Keratinocyte (primary cell): Measurements from ENCODE around the gene KRTAP1-1. TPM values are rescaled to one million over a fixed set of nuclear protein-coding genes. Genes with fewer than 3 reads are reported as not detected.
"Not testable (repeated sequence)": the region's sequence is repeated elsewhere in the genome, so short reads cannot be mapped to it uniquely, and the experiment has no call there.

Experiments
- DNase-seq: peaks from one replicate; pipeline ENCODE4 v3.0.0-alpha.2; 2011; ENCODE audit warnings: low read depth, missing footprints, low spot score
- FAIRE-seq: peaks from 2 replicates; lab custom pipeline; 2011; peaks lifted over from hg19 to GRCh38; lab: Jason Lieb, UNC
- H2AFZ ChIP-seq: 2 replicates; pipeline ENCODE4 v1.6.0; 2012; ENCODE audit warnings: low read length, control low read depth, inconsistent platforms; ENCODE audit not compliant: control insufficient read depth
- H3K27ac ChIP-seq: 2 replicates; pipeline ENCODE4 v1.5.1; 2011; ENCODE audit warnings: low read length; ENCODE audit not compliant: control insufficient read depth, insufficient read depth
- H3K27me3 ChIP-seq: 3 replicates; pipeline ENCODE4 v1.6.0; 2011; ENCODE audit warnings: low read length; ENCODE audit not compliant: control insufficient read depth, insufficient read depth; ENCODE audit errors: extremely low read depth
- H3K36me3 ChIP-seq, 2 experiments: 2 replicates in 1 of 2; 3 replicates in 1 of 2; pipeline ENCODE4 v1.5.1; 2011; ENCODE audit warnings: low read length in 2 of 2, mild to moderate bottlenecking in 1 of 2; ENCODE audit not compliant: control insufficient read depth in 2 of 2, insufficient read depth in 2 of 2; ENCODE audit errors: extremely low read depth in 1 of 2
- H3K4me1 ChIP-seq: 3 replicates; pipeline ENCODE4 v1.5.1; 2011; ENCODE audit warnings: low read length; ENCODE audit not compliant: control insufficient read depth, insufficient read depth; ENCODE audit errors: extremely low read depth
- H3K4me2 ChIP-seq: 3 replicates; pipeline ENCODE4 v1.6.0; 2011; ENCODE audit warnings: low read depth, low read length; ENCODE audit not compliant: control insufficient read depth, insufficient read depth; ENCODE audit errors: extremely low read depth
- H3K4me3 ChIP-seq, 3 experiments: fragments of 200-600 bp in 1 of 3; sonication (generic) in 1 of 3; 2 replicates in 2 of 3; 3 replicates in 1 of 3; pipeline ENCODE4 v1.5.1; 2011 to 2016; ENCODE audit warnings: low read length in 3 of 3, mild to moderate bottlenecking in 3 of 3, control low read depth in 2 of 3, inconsistent platforms in 1 of 3, low read depth in 1 of 3, mixed read lengths in 1 of 3, mixed run types in 1 of 3, moderate library complexity in 1 of 3; ENCODE audit not compliant: control insufficient read depth in 2 of 3, insufficient read depth in 2 of 3; ENCODE audit errors: extremely low read depth in 1 of 3
- H3K79me2 ChIP-seq: 2 replicates; pipeline ENCODE4 v1.6.0; 2012; ENCODE audit warnings: low read length; ENCODE audit not compliant: control insufficient read depth, insufficient read depth
- H3K9ac ChIP-seq: 3 replicates; pipeline ENCODE4 v1.6.0; 2011; ENCODE audit warnings: low read length; ENCODE audit not compliant: control insufficient read depth, insufficient read depth; ENCODE audit errors: extremely low read depth
- H3K9me1 ChIP-seq: 3 replicates; pipeline ENCODE4 v1.6.0; 2011; ENCODE audit warnings: low read length; ENCODE audit not compliant: control insufficient read depth, insufficient read depth; ENCODE audit errors: extremely low read depth
- H3K9me3 ChIP-seq: 2 replicates; pipeline ENCODE4 v1.5.1; 2012; ENCODE audit warnings: low read depth, low read length; ENCODE audit not compliant: control insufficient read depth
- H4K20me1 ChIP-seq: 3 replicates; pipeline ENCODE4 v1.6.0; 2011; ENCODE audit warnings: low read length; ENCODE audit not compliant: control insufficient read depth, insufficient read depth; ENCODE audit errors: extremely low read depth
- EZH2 ChIP-seq: IDR thresholded peaks from one replicate; pipeline ENCODE4 v1.6.1; 2012; ENCODE audit warnings: inconsistent platforms, mild to moderate bottlenecking, low read length, moderate library complexity
- dilution Hi-C: fragments of 300-500 bp; cut with MboI; formaldehyde crosslinking; loops from one replicate; pipeline ENCODE4 v1.7.0; 2020; ENCODE audit warnings: low sequenced_read_pairs; ENCODE audit not compliant: extremely low pct_ligation_motif_present
- polyA plus RNA-seq, 5 experiments: library from polyadenylated mRNA; depleted of rRNA in 3 of 5; stranded (reverse) in 3 of 5; stranded (forward) in 1 of 5; unstranded in 1 of 5; fragments of >200 nt; gene quantifications; 1 replicate in 1 of 5; 2 replicates in 3 of 5; 3 replicates in 1 of 5; pipeline versions ENCODE4 v1.2.1 to v1.2.3, GENCODE V29; 2011 to 2012; ENCODE audit warnings: missing spikeins in 2 of 5, low read depth in 1 of 5, low replicate concordance in 1 of 5
- TF ChIP-seq, protein P1 (sequence below), 3 experiments: IDR thresholded peaks in 1 of 3; conservative IDR thresholded peaks in 1 of 3; optimal IDR thresholded peaks in 1 of 3; 2 replicates in 2 of 3; 3 replicates in 1 of 3; pipeline versions ENCODE3 to v1.5.1; 2011; ENCODE audit warnings: low read length in 3 of 3, mild to moderate bottlenecking in 3 of 3, moderate library complexity in 2 of 3, control low read depth in 1 of 3, inconsistent platforms in 1 of 3; ENCODE audit not compliant: insufficient read depth in 2 of 3; ENCODE audit errors: extremely low read depth in 1 of 3

The KRTAP1-1 gene
- polyA plus RNA-seq, 1 donor (not counting 4 experiments of a cell fraction or from before 2014, with no cell fraction given): not detected

DNA sequence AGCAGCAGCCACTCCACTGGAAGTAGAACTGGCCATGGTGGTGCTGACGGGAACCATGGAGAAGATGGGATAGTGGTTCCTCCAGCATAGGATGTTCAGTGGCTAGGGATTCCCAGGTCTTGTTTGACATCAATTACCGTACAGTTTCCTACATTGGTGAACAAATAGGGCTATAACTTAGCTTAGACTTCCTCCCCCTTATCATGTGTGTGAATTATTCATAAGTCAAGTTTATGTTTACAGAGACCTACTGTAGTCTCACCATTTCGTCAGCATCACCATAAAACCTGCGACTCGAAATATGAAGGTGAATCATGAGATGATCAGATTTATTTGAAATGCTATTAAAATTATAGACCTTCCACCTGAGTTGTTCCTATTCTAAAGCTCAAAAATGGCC lies 17.5 kb upstream of the KRTAP1-1 start:
- TF ChIP-seq, protein P1, sequence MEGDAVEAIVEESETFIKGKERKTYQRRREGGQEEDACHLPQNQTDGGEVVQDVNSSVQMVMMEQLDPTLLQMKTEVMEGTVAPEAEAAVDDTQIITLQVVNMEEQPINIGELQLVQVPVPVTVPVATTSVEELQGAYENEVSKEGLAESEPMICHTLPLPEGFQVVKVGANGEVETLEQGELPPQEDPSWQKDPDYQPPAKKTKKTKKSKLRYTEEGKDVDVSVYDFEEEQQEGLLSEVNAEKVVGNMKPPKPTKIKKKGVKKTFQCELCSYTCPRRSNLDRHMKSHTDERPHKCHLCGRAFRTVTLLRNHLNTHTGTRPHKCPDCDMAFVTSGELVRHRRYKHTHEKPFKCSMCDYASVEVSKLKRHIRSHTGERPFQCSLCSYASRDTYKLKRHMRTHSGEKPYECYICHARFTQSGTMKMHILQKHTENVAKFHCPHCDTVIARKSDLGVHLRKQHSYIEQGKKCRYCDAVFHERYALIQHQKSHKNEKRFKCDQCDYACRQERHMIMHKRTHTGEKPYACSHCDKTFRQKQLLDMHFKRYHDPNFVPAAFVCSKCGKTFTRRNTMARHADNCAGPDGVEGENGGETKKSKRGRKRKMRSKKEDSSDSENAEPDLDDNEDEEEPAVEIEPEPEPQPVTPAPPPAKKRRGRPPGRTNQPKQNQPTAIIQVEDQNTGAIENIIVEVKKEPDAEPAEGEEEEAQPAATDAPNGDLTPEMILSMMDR (optimal IDR thresholded peaks at IDR 0.05 in 1 of 3, IDR thresholded peaks at IDR 0.05 in 1 of 3, conservative IDR thresholded peaks at IDR 0.05 in 1 of 3; ENCODE audit: extremely low read depth in 1 of 3, insufficient read depth in 2 of 3, low read length in 3 of 3): no peak
- TF ChIP-seq EZH2: no peak
- H3K9me1 ChIP-seq: no peaks in the 10 kb centered on the region
- DNase-seq: no peak
- H3K9ac ChIP-seq: no peak overlapping the region
- H3K4me3 ChIP-seq: no peak overlapping the region
- H3K27me3 ChIP-seq: no peaks in the 10 kb centered on the region
- H4K20me1 ChIP-seq: no peaks in the 10 kb centered on the region
- no peaks in the 10 kb centered on the region for H3K79me2 ChIP-seq
- no peak overlapping the region for H3K27ac ChIP-seq
- H3K4me1 ChIP-seq: peaks cover 32% of the 10 kb centered on the region
- H3K4me2 ChIP-seq: no peak overlapping the region
- H3K9me3 ChIP-seq: no peaks in the 10 kb centered on the region
- no peaks in the 10 kb centered on the region for H3K36me3 ChIP-seq
- dilution Hi-C loops: no loop called here
- FAIRE-seq: peak; percentile 79
- H2AFZ ChIP-seq: no peak overlapping the region

DNA sequence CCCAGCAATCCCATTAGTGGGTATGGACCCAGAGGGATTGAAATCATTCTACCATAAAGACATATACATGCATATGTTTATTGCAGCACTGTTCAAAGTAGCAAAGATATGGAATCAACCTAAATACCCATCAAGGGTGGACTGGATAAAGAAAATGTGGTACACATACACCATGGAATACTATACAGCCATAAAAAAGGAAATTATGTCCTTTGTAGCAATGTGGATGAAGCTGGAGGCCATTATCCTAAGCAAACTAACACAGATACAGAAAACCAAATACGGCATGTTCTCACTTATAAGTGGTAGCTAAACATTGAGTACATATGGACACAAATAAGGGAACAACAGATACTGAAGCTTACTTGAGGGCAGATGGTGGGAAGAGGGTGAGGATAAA lies 16.3 kb upstream of the KRTAP1-1 start:
- DNase-seq (no peak), FAIRE-seq (peak; percentile 68)
- Histone ChIP-seq H3K4me3 (no peak overlapping the region), H3K36me3 (no peaks in the 10 kb centered on the region), H3K27ac (no peak overlapping the region), H3K79me2 (no peaks in the 10 kb centered on the region), H4K20me1 (no peaks in the 10 kb centered on the region), H3K4me2 (no peak overlapping the region), H3K27me3 (no peaks in the 10 kb centered on the region), H2AFZ (no peak overlapping the region), H3K9me1 (no peaks in the 10 kb centered on the region), H3K9ac (no peak overlapping the region), H3K4me1 (peaks cover 31% of the 10 kb centered on the region), H3K9me3 (no peaks in the 10 kb centered on the region)
- dilution Hi-C loops: no loop called here
- TF ChIP-seq, protein P1 (optimal IDR thresholded peaks at IDR 0.05 in 1 of 3, IDR thresholded peaks at IDR 0.05 in 1 of 3, conservative IDR thresholded peaks at IDR 0.05 in 1 of 3; ENCODE audit: extremely low read depth in 1 of 3, insufficient read depth in 2 of 3, low read length in 3 of 3): no peak
- no peak for TF ChIP-seq EZH2

DNA sequence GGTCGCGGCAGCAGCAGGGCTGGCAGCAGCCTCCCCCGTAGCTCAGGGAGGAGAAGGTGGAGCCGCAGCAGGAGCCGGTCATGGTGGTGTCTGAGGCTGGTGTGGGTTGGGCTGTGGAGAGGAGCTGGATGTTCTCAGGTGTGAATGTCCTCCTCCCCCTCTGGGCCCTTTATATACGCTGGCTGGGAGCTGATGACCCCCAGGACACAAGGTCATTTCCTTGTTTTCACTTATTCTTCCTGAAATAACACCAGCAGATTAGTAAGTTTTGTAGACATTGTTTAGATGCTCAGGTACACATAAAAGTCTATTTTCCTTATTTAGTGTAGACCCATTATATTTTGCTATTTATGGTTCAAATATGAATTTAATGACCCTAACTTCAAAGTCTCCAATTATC lies 13.9 kb upstream of the KRTAP1-1 start, which contains the start of gene KRTAP2-2:
TSS of gene KRTAP2-2 (minus strand) at position 101 of the 400 bp plus-strand sequence. CDS start at position 82, 19 bp downstream.
- not testable (repeated sequence) for H3K9me3 ChIP-seq, FAIRE-seq

DNA sequence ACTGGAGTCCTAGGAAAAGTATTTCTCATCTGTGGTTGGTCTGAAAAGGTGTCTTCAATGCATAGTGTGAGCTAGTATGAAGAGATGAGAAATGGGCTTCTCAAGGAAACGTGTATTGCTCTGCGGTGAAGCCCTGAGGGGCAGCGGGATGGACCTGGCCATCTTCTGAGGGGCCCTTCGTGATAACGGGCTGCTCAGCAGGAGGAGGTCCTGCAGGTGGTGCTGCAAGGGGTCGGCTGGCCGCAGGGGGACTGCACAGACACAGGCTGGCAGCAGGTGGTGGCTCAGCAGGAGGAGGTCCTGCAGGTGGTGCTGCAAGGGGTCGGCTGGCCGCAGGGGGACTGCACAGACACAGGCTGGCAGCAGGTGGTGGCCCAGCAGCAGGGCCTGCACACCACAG lies 13.3 kb upstream of the KRTAP1-1 start:
- H4K20me1 ChIP-seq, H3K36me3 ChIP-seq, H3K27me3 ChIP-seq, H3K9ac ChIP-seq, dilution Hi-C loops, H3K4me3 ChIP-seq, H2AFZ ChIP-seq, H3K4me2 ChIP-seq, FAIRE-seq, H3K9me1 ChIP-seq, H3K27ac ChIP-seq, H3K4me1 ChIP-seq, H3K79me2 ChIP-seq, DNase-seq, H3K9me3 ChIP-seq: not testable (repeated sequence)

More for the DNA sequence above, 13.9 kb upstream of the KRTAP1-1 start, which contains the start of gene KRTAP2-2:
- H3K4me3 ChIP-seq, H3K27me3 ChIP-seq, H3K9ac ChIP-seq, H3K27ac ChIP-seq, H3K79me2 ChIP-seq, H3K9me1 ChIP-seq, H2AFZ ChIP-seq, H4K20me1 ChIP-seq, H3K4me1 ChIP-seq, H3K4me2 ChIP-seq, dilution Hi-C loops, H3K36me3 ChIP-seq, DNase-seq: not testable (repeated sequence)
